Testis (tissue), 3 donors: ENCODE measurements around the gene SMOC1. TPM values are rescaled to one million over a fixed set of nuclear protein-coding genes. Genes with fewer than 3 reads are reported as not detected.

ENCODE experiments used
- DNase-seq: peaks from one replicate; pipeline ENCODE4 v3.0.0-alpha.2; 2019
- H3K27ac ChIP-seq, 2 donors: fragments of 200-600 bp; sonication (generic); one replicate each; pipeline ENCODE4 v1.5.1; 2019
- H3K27me3 ChIP-seq: fragments of 200-600 bp; sonication (generic); one replicate; pipeline ENCODE4 v1.5.1; 2019
- H3K36me3 ChIP-seq: fragments of 200-600 bp; sonication (generic); one replicate; pipeline ENCODE4 v1.5.1; 2017; ENCODE audit warnings: low read depth; ENCODE audit errors: missing control alignments
- H3K4me1 ChIP-seq: fragments of 200-600 bp; sonication (generic); one replicate; pipeline ENCODE4 v1.5.1; 2019
- H3K4me3 ChIP-seq, 2 donors: fragments of 200-600 bp; sonication (generic); one replicate each; pipeline ENCODE4 v1.5.1; 2017 to 2019
- H3K9me3 ChIP-seq: fragments of 200-600 bp; sonication (generic); one replicate; pipeline ENCODE4 v1.5.1; 2017
- CTCF ChIP-seq, 3 experiments: fragments of 450-650 bp in 2 of 3; fragments of 200-600 bp in 1 of 3; sonication (generic) in 1 of 3; IDR thresholded peaks; one replicate each; pipeline ENCODE4 v1.5.1; 2016 to 2019; ENCODE audit warnings: antibody characterized with exemption in 3 of 3, mild to moderate bottlenecking in 2 of 3, moderate library complexity in 1 of 3
- POLR2A ChIP-seq: fragments of 450-650 bp; IDR thresholded peaks from one replicate; pipeline ENCODE4 v1.6.1; 2017; ENCODE audit warnings: antibody characterized with exemption, mild to moderate bottlenecking, moderate library complexity
- WGBS, 2 donors: methylation state at CpG; one replicate each; pipeline ENCODE4 v1.1.5; 2018; 5-methylcytosine and 5-hydroxymethylcytosine counted together
- intact Hi-C: fragments of 100-400 bp; cut with DNase I; formaldehyde crosslinking; loops from one replicate; pipeline ENCODE4 v1.15.1; 2023; ENCODE audit warnings: low total_unique reads
- polyA plus RNA-seq: library from polyadenylated mRNA; stranded (reverse); fragments of 350-450 nt; fragmentation: Illumina TruSeq; extraction: RNeasy Lipid Tissue Mini Kit (QIAGEN cat#74804); gene quantifications from one replicate; pipeline ENCODE4 v1.2.3, GENCODE V29; 2014; ENCODE audit warnings: low read depth, low replicate concordance; ENCODE audit not compliant: insufficient read depth
- total RNA-seq, 2 donors: library from RNA; depleted of rRNA; stranded (reverse); fragments of >200 nt; gene quantifications; one replicate each; pipeline ENCODE4 v1.2.3, GENCODE V29; 2016

The SMOC1 gene
- total and polyA plus RNA-seq, 3 donors from 2014 or later: 88.2 to 248 (median 143) TPM

- TF ChIP-seq POLR2A: no peak
- TF ChIP-seq CTCF (IDR thresholded peaks at IDR 0.05): no peak
- WGBS, 2 donors: 90% methylated on average over 9 of the region's 9 CpGs; no CpG with 5 or more reads in 1 of the 2 donors
- no peaks in the 10 kb centered on the region for H3K27me3 ChIP-seq
- H3K4me1 ChIP-seq: peaks cover 26% of the 10 kb centered on the region
- intact Hi-C loops: no loop called here
- no peak for DNase-seq
- H3K9me3 ChIP-seq: no peaks in the 10 kb centered on the region
- no peaks in the 10 kb centered on the region for H3K36me3 ChIP-seq
- H3K4me3 ChIP-seq: no peak overlapping the region
- H3K27ac ChIP-seq: peak overlapping the region; percentile 68 to 72
These were observed 41.8 kb downstream of the SMOC1 start for GRCh38 chr14:69921052-69921451.

- TF ChIP-seq POLR2A: no peak
- no peak for TF ChIP-seq CTCF (IDR thresholded peaks at IDR 0.05)
- intact Hi-C loops: no loop called here
- peaks cover 26% of the 10 kb centered on the region for H3K4me1 ChIP-seq
- peak overlapping the region; percentile 68 to 72 for H3K27ac ChIP-seq
- H3K27me3 ChIP-seq: no peaks in the 10 kb centered on the region
- H3K36me3 ChIP-seq: no peaks in the 10 kb centered on the region
- peak; percentile 91 for DNase-seq
- WGBS, 2 donors: 45 to 64% methylated on average over 6 of the region's 6 CpGs
- no peak overlapping the region for H3K4me3 ChIP-seq
- no peaks in the 10 kb centered on the region for H3K9me3 ChIP-seq
These were observed 43.0 kb downstream of the SMOC1 start for GRCh38 chr14:69922198-69922597.

DNA sequence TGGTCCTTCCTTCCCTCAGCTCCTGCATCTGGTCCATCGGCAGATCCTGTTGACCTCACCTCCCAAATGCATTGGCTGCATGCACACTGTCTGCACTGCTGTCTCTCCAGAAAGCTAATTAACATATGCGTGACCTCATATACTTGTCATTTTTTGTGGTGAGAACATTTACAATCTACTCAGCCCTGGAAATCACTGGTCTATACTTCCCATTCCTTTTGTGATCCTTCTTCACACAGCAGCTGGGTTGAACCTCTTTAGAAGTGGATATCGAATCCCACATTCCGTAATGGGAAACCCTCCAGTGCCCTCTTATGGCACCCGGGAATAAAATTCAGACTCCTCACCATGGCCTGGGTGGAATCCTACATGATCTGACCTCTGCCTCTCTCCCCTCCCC, 45.0 kb downstream of the SMOC1 start:
- no peak for DNase-seq
- Histone ChIP-seq H3K9me3 (no peaks in the 10 kb centered on the region), H3K27ac (no peak overlapping the region), H3K4me1 (peaks cover 42% of the 10 kb centered on the region), H3K27me3 (no peaks in the 10 kb centered on the region), H3K36me3 (no peaks in the 10 kb centered on the region), H3K4me3 (no peak overlapping the region)
- no peak for TF ChIP-seq CTCF (IDR thresholded peaks at IDR 0.05)
- WGBS, 2 donors: 81 to 84% methylated on average over 5 of the region's 5 CpGs
- intact Hi-C loops: no loop called here

GRCh38 chr14:69928111-69928523, 48.9 kb downstream of the SMOC1 start:
- Histone ChIP-seq H3K4me1 (peaks cover 25% of the 10 kb centered on the region), H3K9me3 (no peaks in the 10 kb centered on the region), H3K27ac (no peak overlapping the region), H3K27me3 (no peaks in the 10 kb centered on the region), H3K4me3 (no peak overlapping the region), H3K36me3 (no peaks in the 10 kb centered on the region)
- DNase-seq: peak; percentile 63
- 42 to 47% methylated on average over 6 of the region's 6 CpGs for WGBS, 2 donors
- intact Hi-C loops: no loop called here
- TF ChIP-seq POLR2A (no peak), CTCF (IDR thresholded peaks at IDR 0.05) (no peak)

DNA sequence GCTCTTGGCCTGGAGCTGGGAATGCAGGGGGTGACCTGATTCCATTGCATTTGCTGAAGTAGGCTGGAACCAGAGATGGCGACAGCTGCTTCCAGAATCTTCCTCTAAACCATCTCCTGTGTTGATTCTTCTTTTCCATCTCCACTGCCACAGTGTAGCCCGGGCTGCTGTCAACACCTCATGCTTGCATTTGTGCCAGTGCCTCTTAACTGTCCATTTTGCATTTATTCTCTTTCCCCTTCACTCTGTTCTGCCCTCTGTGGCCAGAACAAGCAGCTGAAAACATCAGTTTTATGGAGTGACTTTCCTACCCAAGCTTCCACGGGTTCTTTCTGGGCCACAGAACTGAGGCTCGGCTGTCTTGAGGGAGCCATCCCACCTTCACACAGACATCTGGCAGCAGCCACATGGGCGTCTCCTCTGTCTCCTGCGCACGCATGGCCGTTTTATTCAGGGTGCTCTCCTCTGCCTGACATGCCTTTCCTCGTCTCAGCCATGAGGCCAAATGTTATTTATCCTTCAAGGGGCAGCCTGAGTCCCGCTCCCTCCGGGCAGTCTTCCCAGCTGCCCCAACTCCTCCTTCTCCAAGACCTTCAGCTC, 51.7 kb downstream of the SMOC1 start:
- H3K9me3 ChIP-seq: no peaks in the 10 kb centered on the region
- peaks cover 25% of the 10 kb centered on the region for H3K4me1 ChIP-seq
- WGBS, 2 donors: 78 to 82% methylated on average over 11 of the region's 11 CpGs
- peak overlapping the region in 1 of 2 donors; percentile 16 for H3K27ac ChIP-seq
- TF ChIP-seq CTCF (IDR thresholded peaks at IDR 0.05) (no peak), POLR2A (no peak)
- intact Hi-C loops: no loop called here
- no peak for DNase-seq
- no peaks in the 10 kb centered on the region for H3K27me3 ChIP-seq
- H3K36me3 ChIP-seq: no peaks in the 10 kb centered on the region
- H3K4me3 ChIP-seq: no peak overlapping the region
